ENCODE measurements around the gene SPOP. TPM values are rescaled to one million over a fixed set of nuclear protein-coding genes. Genes with fewer than 3 reads are reported as not detected.
"Not testable (repeated sequence)": the region's sequence is repeated elsewhere in the genome, so short reads cannot be mapped to it uniquely, and the experiment has no call there.

The SPOP gene
- total RNA-seq (10 to 100 TPM; 46.7 to 96.1 (median 60.4) TPM), polyA plus RNA-seq (10 to 100 TPM; 28.5 to 72.0 TPM)
- long read RNA-seq, donor 1, transcript SPOP-206 (10 exons, 1,865 nt): major isoform, 34 of 109 reads
- long read RNA-seq, donor 1, transcript SPOP-221 (1 exons, 2,135 nt): minor isoform, 17 of 109 reads
- long read RNA-seq, donor 1, partial matches to known transcripts: 3 of 109 reads
- long read RNA-seq, donor 1, other reads (novel, unspliced or antisense): 49 of 109 reads
- long read RNA-seq, donor 2, transcript SPOP-201 (11 exons, 2,965 nt): minor isoform, 40 of 481 reads
- long read RNA-seq, donor 2, transcript SPOP-206 (10 exons, 1,865 nt): major isoform, 205 of 481 reads
- long read RNA-seq, donor 2, transcript SPOP-202 (11 exons, 2,985 nt): minor isoform, 13 of 481 reads
- long read RNA-seq, donor 2, transcript SPOP-221 (1 exons, 2,135 nt): minor isoform, 7 of 481 reads
- long read RNA-seq, donor 2, partial matches to known transcripts: 10 of 481 reads
- long read RNA-seq, donor 2, other reads (novel, unspliced or antisense): 200 of 481 reads
- long read RNA-seq, donor 3, transcript SPOP-206 (10 exons, 1,865 nt): major isoform, 33 of 119 reads
- long read RNA-seq, donor 3, transcript SPOP-202 (11 exons, 2,985 nt): minor isoform, 7 of 119 reads
- long read RNA-seq, donor 3, transcript SPOP-221 (1 exons, 2,135 nt): minor isoform, 28 of 119 reads
- long read RNA-seq, donor 3, partial matches to known transcripts: 3 of 119 reads
- long read RNA-seq, donor 3, other reads (novel, unspliced or antisense): 42 of 119 reads

DNA sequence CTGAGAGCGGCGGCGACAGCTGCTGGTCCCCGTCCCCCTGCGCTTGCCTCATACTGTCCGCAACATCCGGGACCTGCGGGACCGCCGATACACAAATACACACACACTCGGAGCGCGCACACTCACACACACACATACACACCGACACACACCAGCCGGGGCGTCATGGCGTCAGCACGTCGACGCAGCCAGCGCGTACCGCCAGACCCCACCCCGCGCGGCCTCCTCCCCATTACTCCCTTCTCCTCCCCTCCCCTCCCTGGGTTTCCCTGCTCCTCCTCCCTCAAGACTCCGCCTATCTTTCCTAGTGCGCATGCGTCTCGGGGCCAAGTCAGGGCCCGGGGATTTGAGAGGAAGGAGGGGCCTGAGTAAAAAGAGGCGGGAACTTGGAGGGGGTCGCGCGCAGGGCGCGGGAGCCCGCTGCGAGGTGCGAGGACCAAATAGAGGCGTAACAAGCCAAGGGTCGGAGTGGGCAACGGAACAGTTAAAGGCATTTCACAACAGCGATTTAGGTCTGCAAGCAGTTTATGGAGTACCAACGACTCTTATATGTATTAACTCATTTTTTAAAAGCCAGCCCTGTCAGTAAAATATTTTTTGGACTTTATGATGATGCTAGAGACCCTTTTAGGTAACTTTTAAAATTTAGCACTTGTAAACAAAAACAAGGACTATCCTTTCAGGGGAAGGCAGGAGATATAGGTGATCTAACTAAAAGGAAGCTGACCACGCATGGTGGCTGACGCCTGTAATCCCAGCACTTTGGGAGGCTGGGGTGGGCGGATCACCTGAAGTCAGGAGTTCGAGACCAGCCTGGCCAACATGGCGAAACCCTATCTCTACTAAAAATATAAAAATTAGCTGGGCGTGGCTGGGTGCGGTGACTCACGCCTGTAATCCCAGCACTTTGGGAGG is at the start of gene SPOP:
TSS of gene SPOP (minus strand) at position 165 of the 915 bp plus-strand sequence. CDS start 55,287 bp downstream, outside the sequence.
- H3K27ac ChIP-seq: peak within 1 kb of the TSS; percentile 90 to 99 (median 97)
- peak within 1 kb of the TSS; percentile 33 to 89 (median 76) for H3K4me3 ChIP-seq
- intact Hi-C loops (cut with DNase I): loop anchor here in 9 of 10 donors (2.0 to 10.0 kb wide), 7 partner anchors 31 to 63 kb away; no protein-coding TSS in a partner anchor
- peak; percentile 99 to 100 (median 100) for DNase-seq
- TF ChIP-seq, protein P1, sequence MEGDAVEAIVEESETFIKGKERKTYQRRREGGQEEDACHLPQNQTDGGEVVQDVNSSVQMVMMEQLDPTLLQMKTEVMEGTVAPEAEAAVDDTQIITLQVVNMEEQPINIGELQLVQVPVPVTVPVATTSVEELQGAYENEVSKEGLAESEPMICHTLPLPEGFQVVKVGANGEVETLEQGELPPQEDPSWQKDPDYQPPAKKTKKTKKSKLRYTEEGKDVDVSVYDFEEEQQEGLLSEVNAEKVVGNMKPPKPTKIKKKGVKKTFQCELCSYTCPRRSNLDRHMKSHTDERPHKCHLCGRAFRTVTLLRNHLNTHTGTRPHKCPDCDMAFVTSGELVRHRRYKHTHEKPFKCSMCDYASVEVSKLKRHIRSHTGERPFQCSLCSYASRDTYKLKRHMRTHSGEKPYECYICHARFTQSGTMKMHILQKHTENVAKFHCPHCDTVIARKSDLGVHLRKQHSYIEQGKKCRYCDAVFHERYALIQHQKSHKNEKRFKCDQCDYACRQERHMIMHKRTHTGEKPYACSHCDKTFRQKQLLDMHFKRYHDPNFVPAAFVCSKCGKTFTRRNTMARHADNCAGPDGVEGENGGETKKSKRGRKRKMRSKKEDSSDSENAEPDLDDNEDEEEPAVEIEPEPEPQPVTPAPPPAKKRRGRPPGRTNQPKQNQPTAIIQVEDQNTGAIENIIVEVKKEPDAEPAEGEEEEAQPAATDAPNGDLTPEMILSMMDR (IDR thresholded peaks at IDR 0.05): peak in 1 of 12 donors; percentile 11
- peak in 1 of 2 donors; percentile 49 for TF ChIP-seq POLR2A (IDR thresholded peaks at IDR 0.05)
- peak; percentile 98 to 99 (median 99) for ATAC-seq
- peaks cover 0 to 59% (median 35%) of the 10 kb centered on the region in 12 donors for H3K4me1 ChIP-seq
- H3K9me3 ChIP-seq: no peaks in the 10 kb centered on the region
- no peaks in the 10 kb centered on the region for H3K27me3 ChIP-seq
- 15 to 17% (median 15%) methylated on average over 50 to 53 of the region's 53 CpGs for WGBS, 4 donors
- H3K36me3 ChIP-seq: peaks cover 0 to 27% (median 7%) of the 10 kb centered on the region in 9 donors

DNA sequence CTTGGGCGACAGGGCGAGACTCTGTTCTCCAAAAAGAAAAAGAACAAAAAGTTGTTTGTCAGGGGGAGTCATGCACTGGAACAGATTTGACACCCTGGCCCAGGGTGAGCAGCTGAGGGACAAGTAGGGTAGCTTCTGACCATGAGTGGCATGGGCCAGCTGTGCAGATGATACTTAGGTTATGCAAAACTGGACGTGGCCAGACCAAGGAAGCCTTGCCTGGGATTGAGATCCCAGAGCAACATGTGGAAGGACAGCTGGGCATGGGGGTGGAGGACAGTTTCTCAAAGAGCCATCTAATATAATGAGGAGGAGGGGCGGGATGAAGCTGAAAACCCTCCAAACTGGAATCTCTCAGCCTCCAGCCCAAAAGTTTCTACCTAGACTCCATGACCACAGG is 49.5 kb upstream of the SPOP start:
- Histone ChIP-seq H3K36me3 (peaks cover 0 to 6% (median 3%) of the 10 kb centered on the region in 9 donors), H3K9me3 (no peaks in the 10 kb centered on the region), H3K27me3 (no peaks in the 10 kb centered on the region), H3K27ac (peak overlapping the region in 7 of 12 donors; percentile 8 to 94 (median 17)), H3K4me3 (no peak overlapping the region), H3K4me1 (peaks cover 4 to 87% (median 64%) of the 10 kb centered on the region in 12 donors)
- no peak for TF ChIP-seq POLR2A (IDR thresholded peaks at IDR 0.05)
- TF ChIP-seq, protein P1 (IDR thresholded peaks at IDR 0.05): no peak
- WGBS, 4 donors: 80 to 90% (median 89%) methylated on average over 4 of the region's 4 CpGs
- intact Hi-C loops (cut with DNase I): loop anchor here in 2 of 10 donors (5.0 to 10.0 kb wide), 2 partner anchors 35 to 267 kb away; partner anchors contain the start of genes DLX3 (in 1 of the 2) and FAM117A (in 1 of the 2)
- no peak for DNase-seq
- ATAC-seq: no peak

DNA sequence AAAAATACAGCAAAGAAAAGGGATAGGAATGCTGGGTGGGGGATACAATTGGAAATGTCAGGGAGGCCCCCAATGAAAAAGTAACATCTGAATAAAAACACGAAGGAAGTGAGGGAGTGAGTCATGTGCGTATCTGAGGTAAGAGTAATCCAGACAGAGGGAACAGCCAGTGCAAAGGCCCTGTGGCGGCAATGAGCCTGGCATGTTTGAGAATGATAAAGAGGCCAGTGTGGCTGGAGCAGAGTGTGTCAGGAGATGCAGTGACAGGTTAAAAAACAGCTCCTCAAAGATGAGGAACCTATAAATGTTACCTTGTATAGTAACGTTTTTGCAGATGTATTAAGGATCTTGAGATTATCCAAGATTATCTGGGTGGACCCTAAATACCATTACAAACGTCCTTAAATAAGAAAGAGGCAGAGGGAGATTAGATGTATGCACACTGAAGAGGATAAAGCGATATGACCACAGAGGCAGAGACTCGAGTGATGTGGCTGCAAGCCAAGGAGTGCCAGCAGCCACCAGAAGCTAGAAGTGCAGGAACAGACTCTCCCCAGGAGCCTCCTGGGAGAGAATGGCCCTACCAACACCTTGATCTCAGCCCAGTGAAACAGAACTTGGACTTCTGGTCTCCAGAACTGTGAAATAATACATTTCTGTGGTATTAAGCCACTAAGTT is 47.7 kb upstream of the SPOP start:
- ATAC-seq (no peak), DNase-seq (no peak)
- Histone ChIP-seq H3K27ac (peak overlapping the region in 3 of 12 donors; percentile 32 to 85 (median 78)), H3K4me1 (peaks cover 3 to 79% (median 54%) of the 10 kb centered on the region in 12 donors), H3K4me3 (no peak overlapping the region), H3K27me3 (no peaks in the 10 kb centered on the region), H3K36me3 (peaks cover 0 to 22% (median 16%) of the 10 kb centered on the region in 9 donors), H3K9me3 (no peaks in the 10 kb centered on the region)
- TF ChIP-seq, protein P1 (IDR thresholded peaks at IDR 0.05): no peak
- TF ChIP-seq POLR2A (IDR thresholded peaks at IDR 0.05): no peak
- intact Hi-C loops (cut with DNase I): loop anchor here in 2 of 10 donors (5.0 to 10.0 kb wide), 2 partner anchors 37 to 269 kb away; partner anchors contain the start of genes DLX3 (in 1 of the 2) and FAM117A (in 1 of the 2)
- 85 to 87% (median 86%) methylated on average over 7 of the region's 7 CpGs for WGBS, 4 donors

DNA sequence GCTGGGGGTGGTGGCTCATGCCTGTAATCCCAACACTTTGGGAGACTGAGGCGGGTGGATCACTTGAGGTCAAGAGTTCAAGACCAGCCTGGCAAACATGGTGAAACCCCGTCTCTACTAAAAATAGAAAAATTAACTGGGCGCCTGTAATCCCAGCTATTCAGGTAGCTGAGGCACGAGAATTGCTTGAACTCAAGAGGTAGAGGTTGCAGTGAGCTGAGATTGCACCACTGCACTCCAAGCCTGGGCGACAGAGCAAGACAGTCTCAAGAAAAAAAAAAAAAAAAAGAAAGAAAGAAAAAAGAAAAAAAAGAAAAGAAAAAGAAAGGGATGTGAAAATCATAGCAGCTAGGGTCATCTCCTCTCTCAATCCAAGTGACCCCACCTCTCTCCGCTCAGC is 46.7 kb upstream of the SPOP start:
- ATAC-seq, H3K4me3 ChIP-seq, DNase-seq, H3K9me3 ChIP-seq, H3K27me3 ChIP-seq: not testable (repeated sequence)
- Histone ChIP-seq H3K27ac (peak overlapping the region in 8 of 12 donors; percentile 2 to 85 (median 76)), H3K36me3 (peaks cover 0 to 32% (median 27%) of the 10 kb centered on the region in 9 donors), H3K4me1 (peaks cover 0 to 69% (median 45%) of the 10 kb centered on the region in 12 donors)
- 67 to 80% (median 72%) methylated on average over 6 of the region's 6 CpGs for WGBS, 4 donors
- intact Hi-C loops (cut with DNase I): loop anchor here in 6 of 10 donors (5.0 to 10.0 kb wide), 5 partner anchors 33 to 270 kb away; partner anchors contain the start of genes FAM117A (in 2 of the 6) and DLX3 (in 1 of the 6)
